Stomach (tissue), 9 donors: ENCODE results near the gene TMEM120A. TPM values are rescaled to one million over a fixed set of nuclear protein-coding genes. Genes with fewer than 3 reads are reported as not detected.

ENCODE experiments used
- DNase-seq, 2 donors: peaks; one replicate each; pipeline versions ENCODE4 v3.0.0 to v3.0.0-alpha.2; 2013 to 2019
- H3K27ac ChIP-seq, 5 donors: fragments of 200-600 bp in 4 of 5; sonication (generic) in 4 of 5; one replicate each; pipeline ENCODE4 v1.5.1; 2013 to 2019; ENCODE audit warnings: mild to moderate bottlenecking in 1 of 5, moderate library complexity in 1 of 5
- H3K27me3 ChIP-seq, 3 donors: fragments of 200-600 bp; sonication (generic); one replicate each; pipeline ENCODE4 v1.5.1; 2017 to 2019; ENCODE audit warnings: mixed run types in 1 of 3
- H3K36me3 ChIP-seq, 4 donors: fragments of 200-600 bp; sonication (generic); 1 replicate in 3 of 4; 2 replicates in 1 of 4; pipeline ENCODE4 v1.5.1; 2016 to 2019
- H3K4me1 ChIP-seq, 4 donors: fragments of 200-600 bp; sonication (generic); one replicate each; pipeline ENCODE4 v1.5.1; 2016 to 2019
- H3K4me3 ChIP-seq, 4 donors: fragments of 200-600 bp; sonication (generic) in 3 of 4; one replicate each; pipeline ENCODE4 v1.5.1; 2016 to 2019; ENCODE audit warnings: mild to moderate bottlenecking in 1 of 4
- H3K9me3 ChIP-seq, 4 donors: fragments of 200-600 bp; sonication (generic); one replicate each; pipeline ENCODE4 v1.5.1; 2016 to 2019
- EP300 ChIP-seq: sonication (generic); formaldehyde crosslinking; IDR thresholded peaks from one replicate; pipeline ENCODE4 v1.6.1; 2017; ENCODE audit warnings: antibody characterized with exemption
- POLR2A ChIP-seq, 4 donors: fragments of 450-650 bp; IDR thresholded peaks; one replicate each; pipeline ENCODE4 v1.6.1; 2016; ENCODE audit warnings: antibody characterized with exemption in 4 of 4, control low read depth in 2 of 4, mild to moderate bottlenecking in 1 of 4, moderate library complexity in 1 of 4
- POLR2AphosphoS5 ChIP-seq, 3 donors: sonication (generic); formaldehyde crosslinking; IDR thresholded peaks; one replicate each; pipeline ENCODE4 v1.6.1; 2016; ENCODE audit warnings: antibody characterized with exemption in 3 of 3
- WGBS, 5 donors: extraction: QIAGEN DNeasy Blood & Tissue Kit in 3 of 5; methylation state at CpG; one replicate each; pipeline versions ENCODE4 v1.1.5 to v1.1.7; 2013 to 2018; 5-methylcytosine and 5-hydroxymethylcytosine counted together
- intact Hi-C: fragments of 100-400 bp; cut with DNase I; formaldehyde crosslinking; loops from one replicate; pipeline ENCODE4 v1.15.1; 2023; ENCODE audit warnings: low total_unique reads
- polyA plus RNA-seq, 3 donors: library from polyadenylated mRNA; stranded (reverse); fragments of 200-250 nt; gene quantifications; one replicate each; pipeline ENCODE4 v1.2.3, GENCODE V29; 2013
- total RNA-seq, 5 donors: library from RNA; depleted of rRNA; stranded (reverse); fragments of >200 nt; gene quantifications; one replicate each; pipeline versions ENCODE4 v1.1.0 to v1.2.3, GENCODE V29; 2014 to 2016
- TF ChIP-seq, protein P1 (sequence below), 7 experiments: fragments of 450-650 bp in 4 of 7; fragments of 200-600 bp in 3 of 7; sonication (generic) in 3 of 7; IDR thresholded peaks; one replicate each; pipeline ENCODE4 v1.5.1; 2016 to 2019; ENCODE audit warnings: antibody characterized with exemption in 7 of 7, control low read depth in 2 of 7, mild to moderate bottlenecking in 1 of 7
- donor health status: healthy with polysubstance abuse.
- donor health status: Bipolar disorder and iron deficiency.
- donor health status: healthy.

TMEM120A gene
- total and polyA plus RNA-seq, 8 donors = 4.1 to 78.6 (median 43.1) TPM

DNA sequence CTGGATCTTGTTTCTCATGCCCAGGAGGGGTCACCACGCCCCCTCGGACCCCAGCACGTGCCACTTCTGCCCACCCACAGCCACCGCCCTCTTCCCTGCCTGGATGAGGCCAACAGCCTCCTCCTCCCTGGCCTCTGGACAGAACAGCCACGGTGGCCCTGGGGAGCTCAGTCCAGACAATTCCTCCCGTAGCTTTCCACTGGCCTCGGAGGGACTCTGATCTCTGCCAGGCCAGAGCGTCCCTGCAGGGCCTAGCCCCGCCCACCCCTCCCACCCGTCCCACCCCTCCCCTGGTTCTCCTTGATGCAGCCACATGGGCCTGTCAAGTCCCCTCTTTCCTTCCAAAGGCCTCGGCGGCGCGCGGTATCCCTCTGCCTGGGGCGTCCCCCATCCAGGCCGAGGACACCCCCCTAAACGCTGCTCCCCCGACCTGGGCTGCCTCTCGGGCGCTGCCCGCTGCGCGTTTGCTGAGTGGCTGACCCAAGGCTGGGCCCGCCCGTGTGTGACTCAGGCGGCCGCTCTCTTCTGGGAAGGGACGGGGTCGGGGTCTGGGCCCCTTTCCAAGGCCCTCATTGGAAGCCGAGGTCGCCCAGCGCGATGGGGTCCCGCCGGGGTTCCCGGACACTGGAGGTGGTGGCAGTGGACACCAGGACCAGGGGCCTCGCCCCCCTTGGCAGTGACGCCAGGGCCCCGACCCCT lies 557 bp downstream of the TMEM120A start:
- H3K9me3 ChIP-seq = no peaks in the 10 kb centered on the region
- intact Hi-C loops = no loop called here
- H3K27me3 ChIP-seq = no peaks in the 10 kb centered on the region
- WGBS, 5 donors = 2% methylated on average over 22 to 40 of the region's 40 CpGs
- TF ChIP-seq EP300 (no peak), POLR2AphosphoS5 (IDR thresholded peaks at IDR 0.05) (no peak), POLR2A (IDR thresholded peaks at IDR 0.05) (no peak)
- TF ChIP-seq, protein P1, sequence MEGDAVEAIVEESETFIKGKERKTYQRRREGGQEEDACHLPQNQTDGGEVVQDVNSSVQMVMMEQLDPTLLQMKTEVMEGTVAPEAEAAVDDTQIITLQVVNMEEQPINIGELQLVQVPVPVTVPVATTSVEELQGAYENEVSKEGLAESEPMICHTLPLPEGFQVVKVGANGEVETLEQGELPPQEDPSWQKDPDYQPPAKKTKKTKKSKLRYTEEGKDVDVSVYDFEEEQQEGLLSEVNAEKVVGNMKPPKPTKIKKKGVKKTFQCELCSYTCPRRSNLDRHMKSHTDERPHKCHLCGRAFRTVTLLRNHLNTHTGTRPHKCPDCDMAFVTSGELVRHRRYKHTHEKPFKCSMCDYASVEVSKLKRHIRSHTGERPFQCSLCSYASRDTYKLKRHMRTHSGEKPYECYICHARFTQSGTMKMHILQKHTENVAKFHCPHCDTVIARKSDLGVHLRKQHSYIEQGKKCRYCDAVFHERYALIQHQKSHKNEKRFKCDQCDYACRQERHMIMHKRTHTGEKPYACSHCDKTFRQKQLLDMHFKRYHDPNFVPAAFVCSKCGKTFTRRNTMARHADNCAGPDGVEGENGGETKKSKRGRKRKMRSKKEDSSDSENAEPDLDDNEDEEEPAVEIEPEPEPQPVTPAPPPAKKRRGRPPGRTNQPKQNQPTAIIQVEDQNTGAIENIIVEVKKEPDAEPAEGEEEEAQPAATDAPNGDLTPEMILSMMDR (IDR thresholded peaks at IDR 0.05) = no peak
- H3K36me3 ChIP-seq = peaks cover 6 to 23% (median 14%) of the 10 kb centered on the region in 4 donors
- peak; percentile 53 to 74 for DNase-seq
- peaks cover 32 to 59% (median 41%) of the 10 kb centered on the region in 4 donors for H3K4me1 ChIP-seq
- H3K4me3 ChIP-seq = peak overlapping the region; percentile 79 to 94 (median 91)
- H3K27ac ChIP-seq = peak overlapping the region; percentile 95 to 98 (median 97)

GRCh38 chr7:75992083-75992755 lies 2.2 kb downstream of the TMEM120A start:
- H3K9me3 ChIP-seq = no peaks in the 10 kb centered on the region

GRCh38 chr7:75991531-75992082 lies 2.8 kb downstream of the TMEM120A start:
- 90 to 97% (median 95%) methylated on average over 9 of the region's 9 CpGs for WGBS, 5 donors
- intact Hi-C loops = no loop called here
- peak overlapping the region in 3 of 5 donors; percentile 18 to 97 (median 22) for H3K27ac ChIP-seq
- no peak overlapping the region for H3K4me3 ChIP-seq
- no peak for DNase-seq
- peaks cover 19 to 36% (median 28%) of the 10 kb centered on the region in 4 donors for H3K36me3 ChIP-seq
- no peaks in the 10 kb centered on the region for H3K27me3 ChIP-seq
- no peak for TF ChIP-seq POLR2A (IDR thresholded peaks at IDR 0.05)
- TF ChIP-seq POLR2AphosphoS5 (IDR thresholded peaks at IDR 0.05) = no peak
- TF ChIP-seq, protein P1 (IDR thresholded peaks at IDR 0.05) = no peak
- TF ChIP-seq EP300 = no peak
- H3K4me1 ChIP-seq = peaks cover 32 to 69% (median 42%) of the 10 kb centered on the region in 4 donors
- no peaks in the 10 kb centered on the region for H3K9me3 ChIP-seq

More at GRCh38 chr7:75992083-75992755, 2.2 kb downstream of the TMEM120A start:
- peaks cover 32 to 65% (median 41%) of the 10 kb centered on the region in 4 donors for H3K4me1 ChIP-seq
- no peaks in the 10 kb centered on the region for H3K27me3 ChIP-seq
- TF ChIP-seq EP300 = no peak
- TF ChIP-seq POLR2A (IDR thresholded peaks at IDR 0.05) = no peak
- no peak for TF ChIP-seq POLR2AphosphoS5 (IDR thresholded peaks at IDR 0.05)
- TF ChIP-seq, protein P1 (IDR thresholded peaks at IDR 0.05) = no peak
- intact Hi-C loops = no loop called here
- DNase-seq = peak in 1 of 2 donors; percentile 12
- peaks cover 14 to 32% (median 22%) of the 10 kb centered on the region in 4 donors for H3K36me3 ChIP-seq
- H3K4me3 ChIP-seq = no peak overlapping the region
- H3K27ac ChIP-seq = peak overlapping the region in 4 of 5 donors; percentile 18 to 98 (median 60)
- 76 to 92% (median 91%) methylated on average over 9 to 20 of the region's 20 CpGs for WGBS, 5 donors
